ENCODE data around the gene CHGA. TPM values are rescaled to one million over a fixed set of nuclear protein-coding genes. Genes with fewer than 3 reads are reported as not detected.

The CHGA gene
- polyA plus RNA-seq, 2 of the 4 experiments (the other 2 are of a cell fraction): 0.32 to 0.70 TPM

DNA sequence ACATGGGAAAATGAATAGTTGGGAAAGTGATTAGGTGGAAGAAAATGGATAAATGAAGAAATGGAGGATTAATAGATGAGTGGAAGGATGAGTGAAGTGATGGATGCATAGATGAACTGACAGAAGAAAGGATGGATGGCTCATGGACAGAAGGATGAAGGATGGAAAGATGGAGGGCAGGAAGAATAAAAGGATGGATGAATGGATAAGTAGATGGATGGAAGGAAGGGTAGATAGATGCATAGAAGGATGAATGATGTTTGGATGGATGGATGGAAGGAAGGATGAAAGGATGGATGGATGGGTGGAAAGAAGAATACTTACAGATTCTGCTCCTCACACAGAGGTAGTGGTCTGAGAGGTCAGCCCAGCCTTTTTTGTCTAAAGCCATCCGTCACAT lies 35.8 kb upstream of the CHGA start:
- no peak for TF ChIP-seq EP300 (IDR thresholded peaks at IDR 0.05)
- TF ChIP-seq GATA3 (IDR thresholded peaks at IDR 0.05; ENCODE audit: borderline replicate concordance): no peak
- TF ChIP-seq, protein P1, sequence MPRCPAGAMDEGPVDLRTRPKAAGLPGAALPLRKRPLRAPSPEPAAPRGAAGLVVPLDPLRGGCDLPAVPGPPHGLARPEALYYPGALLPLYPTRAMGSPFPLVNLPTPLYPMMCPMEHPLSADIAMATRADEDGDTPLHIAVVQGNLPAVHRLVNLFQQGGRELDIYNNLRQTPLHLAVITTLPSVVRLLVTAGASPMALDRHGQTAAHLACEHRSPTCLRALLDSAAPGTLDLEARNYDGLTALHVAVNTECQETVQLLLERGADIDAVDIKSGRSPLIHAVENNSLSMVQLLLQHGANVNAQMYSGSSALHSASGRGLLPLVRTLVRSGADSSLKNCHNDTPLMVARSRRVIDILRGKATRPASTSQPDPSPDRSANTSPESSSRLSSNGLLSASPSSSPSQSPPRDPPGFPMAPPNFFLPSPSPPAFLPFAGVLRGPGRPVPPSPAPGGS (IDR thresholded peaks at IDR 0.05): no peak
- no peak for TF ChIP-seq KDM5A (IDR thresholded peaks at IDR 0.05)
- no peak for TF ChIP-seq CEBPB (IDR thresholded peaks at IDR 0.05)
- no peak for TF ChIP-seq FOXS1 (CRISPR knock-in tag; IDR thresholded peaks at IDR 0.05)
- no peak for TF ChIP-seq EHF (CRISPR knock-in tag; IDR thresholded peaks at IDR 0.05)
- TF ChIP-seq, protein P2, sequence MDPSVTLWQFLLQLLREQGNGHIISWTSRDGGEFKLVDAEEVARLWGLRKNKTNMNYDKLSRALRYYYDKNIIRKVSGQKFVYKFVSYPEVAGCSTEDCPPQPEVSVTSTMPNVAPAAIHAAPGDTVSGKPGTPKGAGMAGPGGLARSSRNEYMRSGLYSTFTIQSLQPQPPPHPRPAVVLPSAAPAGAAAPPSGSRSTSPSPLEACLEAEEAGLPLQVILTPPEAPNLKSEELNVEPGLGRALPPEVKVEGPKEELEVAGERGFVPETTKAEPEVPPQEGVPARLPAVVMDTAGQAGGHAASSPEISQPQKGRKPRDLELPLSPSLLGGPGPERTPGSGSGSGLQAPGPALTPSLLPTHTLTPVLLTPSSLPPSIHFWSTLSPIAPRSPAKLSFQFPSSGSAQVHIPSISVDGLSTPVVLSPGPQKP (IDR thresholded peaks at IDR 0.05; ENCODE audit: low read depth, low read length): no peak
- no peak for TF ChIP-seq SMC3 (IDR thresholded peaks at IDR 0.05)
- no peak for TF ChIP-seq RFX5 (IDR thresholded peaks at IDR 0.05)
- TF ChIP-seq, protein P3, sequence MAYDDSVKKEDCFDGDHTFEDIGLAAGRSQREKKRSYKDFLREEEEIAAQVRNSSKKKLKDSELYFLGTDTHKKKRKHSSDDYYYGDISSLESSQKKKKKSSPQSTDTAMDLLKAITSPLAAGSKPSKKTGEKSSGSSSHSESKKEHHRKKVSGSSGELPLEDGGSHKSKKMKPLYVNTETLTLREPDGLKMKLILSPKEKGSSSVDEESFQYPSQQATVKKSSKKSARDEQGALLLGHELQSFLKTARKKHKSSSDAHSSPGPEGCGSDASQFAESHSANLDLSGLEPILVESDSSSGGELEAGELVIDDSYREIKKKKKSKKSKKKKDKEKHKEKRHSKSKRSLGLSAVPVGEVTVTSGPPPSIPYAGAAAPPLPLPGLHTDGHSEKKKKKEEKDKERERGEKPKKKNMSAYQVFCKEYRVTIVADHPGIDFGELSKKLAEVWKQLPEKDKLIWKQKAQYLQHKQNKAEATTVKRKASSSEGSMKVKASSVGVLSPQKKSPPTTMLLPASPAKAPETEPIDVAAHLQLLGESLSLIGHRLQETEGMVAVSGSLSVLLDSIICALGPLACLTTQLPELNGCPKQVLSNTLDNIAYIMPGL (CRISPR knock-in tag; IDR thresholded peaks at IDR 0.05; ENCODE audit: borderline replicate concordance): no peak
- no peak for TF ChIP-seq ZFP36 (IDR thresholded peaks at IDR 0.05; ENCODE audit: borderline replicate concordance, partially characterized antibody)
- no peak for TF ChIP-seq HDAC2 (IDR thresholded peaks at IDR 0.05)
- no peak for TF ChIP-seq ESRRA (IDR thresholded peaks at IDR 0.05; ENCODE audit: borderline replicate concordance, low read length)
- POLR2A ChIA-PET: no interaction called here
- Histone ChIP-seq H3K27ac (no peak overlapping the region), H3K4me3 (no peak overlapping the region), H3K4me1 (no peaks in the 10 kb centered on the region), H3K9me3 (0 out of 3 replicates have a peak, but pooled peaks cover 4% of the 10 kb centered on the region), H3K4me2 (no peak overlapping the region)
- CTCF ChIA-PET: no interaction called here
- ATAC-seq: no peak
- no peak for DNase-seq (ENCODE audit: low read depth in 1 of 2, low spot score in 1 of 2)
- WGBS (ENCODE audit: missing lambda C conversion rate): 23% methylated on average over 1 of the region's 1 CpG
- FAIRE-seq: no peak

DNA sequence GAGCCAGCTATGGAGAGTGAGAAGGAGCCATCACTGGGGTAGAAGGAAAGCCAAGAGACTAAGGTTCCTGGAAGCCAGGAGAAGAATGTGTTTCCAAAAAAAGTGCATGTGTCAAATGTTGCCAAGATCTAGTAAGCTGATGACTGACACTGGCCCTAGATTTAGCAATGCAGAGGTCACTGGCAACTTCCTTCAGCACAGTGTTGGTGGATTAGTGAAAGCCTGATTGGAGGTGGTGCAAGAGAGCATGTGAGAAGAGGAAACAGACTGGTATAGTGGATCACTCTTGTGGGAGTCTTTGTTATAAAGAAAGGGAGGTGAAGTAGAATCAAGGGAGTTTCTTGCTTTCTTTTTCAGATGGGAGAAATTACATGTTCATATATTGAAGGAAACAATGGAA lies 34.1 kb upstream of the CHGA start:
- TF ChIP-seq, protein P4, sequence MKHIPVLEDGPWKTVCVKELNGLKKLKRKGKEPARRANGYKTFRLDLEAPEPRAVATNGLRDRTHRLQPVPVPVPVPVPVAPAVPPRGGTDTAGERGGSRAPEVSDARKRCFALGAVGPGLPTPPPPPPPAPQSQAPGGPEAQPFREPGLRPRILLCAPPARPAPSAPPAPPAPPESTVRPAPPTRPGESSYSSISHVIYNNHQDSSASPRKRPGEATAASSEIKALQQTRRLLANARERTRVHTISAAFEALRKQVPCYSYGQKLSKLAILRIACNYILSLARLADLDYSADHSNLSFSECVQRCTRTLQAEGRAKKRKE (CRISPR knock-in tag; IDR thresholded peaks at IDR 0.05; ENCODE audit: low read depth): no peak
- TF ChIP-seq, protein P5, sequence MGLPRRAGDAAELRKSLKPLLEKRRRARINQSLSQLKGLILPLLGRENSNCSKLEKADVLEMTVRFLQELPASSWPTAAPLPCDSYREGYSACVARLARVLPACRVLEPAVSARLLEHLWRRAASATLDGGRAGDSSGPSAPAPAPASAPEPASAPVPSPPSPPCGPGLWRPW (IDR thresholded peaks at IDR 0.05): no peak
- TF ChIP-seq ZSCAN20 (CRISPR knock-in tag; IDR thresholded peaks at IDR 0.05) (no peak), ESRRA (IDR thresholded peaks at IDR 0.05; ENCODE audit: borderline replicate concordance, low read length) (no peak), NPAS2 (CRISPR knock-in tag; IDR thresholded peaks at IDR 0.05; ENCODE audit: borderline replicate concordance) (no peak), BHLHE40 (IDR thresholded peaks at IDR 0.05; ENCODE audit: low read depth, low read length) (no peak), FOSL2 (IDR thresholded peaks at IDR 0.05) (no peak), FOSL2 (CRISPR knock-in tag; IDR thresholded peaks at IDR 0.05) (no peak), EP300 (IDR thresholded peaks at IDR 0.05) (no peak), POLR2A (IDR thresholded peaks at IDR 0.05; ENCODE audit: low read length) (no peak), FOXS1 (CRISPR knock-in tag; IDR thresholded peaks at IDR 0.05) (no peak)
- TF ChIP-seq, protein P6, sequence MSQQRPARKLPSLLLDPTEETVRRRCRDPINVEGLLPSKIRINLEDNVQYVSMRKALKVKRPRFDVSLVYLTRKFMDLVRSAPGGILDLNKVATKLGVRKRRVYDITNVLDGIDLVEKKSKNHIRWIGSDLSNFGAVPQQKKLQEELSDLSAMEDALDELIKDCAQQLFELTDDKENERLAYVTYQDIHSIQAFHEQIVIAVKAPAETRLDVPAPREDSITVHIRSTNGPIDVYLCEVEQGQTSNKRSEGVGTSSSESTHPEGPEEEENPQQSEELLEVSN (IDR thresholded peaks at IDR 0.05; ENCODE audit: borderline replicate concordance, low read depth): no peak
- DNase-seq (ENCODE audit: low read depth in 1 of 2, low spot score in 1 of 2) (no peak), ATAC-seq (no peak), FAIRE-seq (no peak)
- H3K4me2 ChIP-seq: no peak overlapping the region
- H3K4me1 ChIP-seq: no peaks in the 10 kb centered on the region
- peaks cover 16% of the 10 kb centered on the region for H3K9me3 ChIP-seq
- POLR2A ChIA-PET: no interaction called here
- no peak overlapping the region for H3K27ac ChIP-seq
- no peak overlapping the region for H3K4me3 ChIP-seq
- CTCF ChIA-PET: no interaction called here
